Mesenchymal stem cell (in vitro differentiated cells and primary cell): Measurements from ENCODE around the gene TIAM1.

ENCODE experiments used
- DNase-seq: peaks from one replicate; pipeline ENCODE4 v3.0.0-alpha.2; 2013
- H2AFZ ChIP-seq: one replicate; pipeline ENCODE4 v1.6.1; 2013; ENCODE audit warnings: low read depth, mild to moderate bottlenecking, control low read depth, inconsistent platforms, low read length, moderate library complexity
- H2AK5ac ChIP-seq: 2 replicates; pipeline ENCODE4 v1.6.1; 2013; ENCODE audit warnings: low read length, moderate library complexity, mild to moderate bottlenecking, inconsistent platforms; ENCODE audit not compliant: severe bottlenecking
- H2BK120ac ChIP-seq: one replicate; pipeline ENCODE4 v1.6.1; 2013; ENCODE audit warnings: low read depth, mild to moderate bottlenecking, inconsistent platforms, low read length, moderate library complexity
- H2BK12ac ChIP-seq, 2 experiments: one replicate each; pipeline ENCODE4 v1.6.1; 2013; ENCODE audit warnings: inconsistent platforms in 2 of 2, low read length in 2 of 2, mild to moderate bottlenecking in 2 of 2, moderate library complexity in 2 of 2, control low read depth in 1 of 2
- H2BK15ac ChIP-seq: one replicate; pipeline ENCODE4 v1.6.1; 2013; ENCODE audit warnings: mild to moderate bottlenecking, low read depth, inconsistent platforms; ENCODE audit not compliant: poor library complexity, severe bottlenecking
- H2BK5ac ChIP-seq: 2 replicates; pipeline ENCODE4 v1.6.1; 2013; ENCODE audit warnings: low read depth, mild to moderate bottlenecking, low read length, control low read depth, inconsistent platforms; ENCODE audit not compliant: poor library complexity, severe bottlenecking
- H3K14ac ChIP-seq, 2 experiments: one replicate each; pipeline ENCODE4 v1.6.1; 2013; ENCODE audit warnings: inconsistent platforms in 2 of 2, low read length in 2 of 2, control low read depth in 1 of 2, mild to moderate bottlenecking in 1 of 2, moderate library complexity in 1 of 2
- H3K18ac ChIP-seq, 2 experiments: one replicate each; pipeline ENCODE4 v1.6.1; 2013; ENCODE audit warnings: inconsistent platforms in 2 of 2, low read length in 2 of 2, control low read depth in 1 of 2, low read depth in 1 of 2, mild to moderate bottlenecking in 1 of 2
- H3K23ac ChIP-seq, 2 experiments: one replicate each; pipeline ENCODE4 v1.6.1; 2013; ENCODE audit warnings: inconsistent platforms in 2 of 2, low read length in 2 of 2, mild to moderate bottlenecking in 2 of 2, moderate library complexity in 2 of 2, control low read depth in 1 of 2
- H3K27ac ChIP-seq: 2 replicates; pipeline ENCODE4 v1.5.1; 2013; ENCODE audit warnings: mild to moderate bottlenecking, moderate library complexity, low read length, control low read depth, inconsistent platforms; ENCODE audit not compliant: poor library complexity, severe bottlenecking
- H3K27me3 ChIP-seq, 2 experiments: 2 replicates each; pipeline versions ENCODE4 v1.6.1 to v1.7.0; 2013; ENCODE audit warnings: low read length in 2 of 2, mild to moderate bottlenecking in 2 of 2, moderate library complexity in 2 of 2, control low read depth in 1 of 2, inconsistent platforms in 1 of 2; ENCODE audit not compliant: control insufficient read depth in 1 of 2, insufficient read depth in 1 of 2
- H3K36me3 ChIP-seq, 2 experiments: 2 replicates each; pipeline versions ENCODE4 v1.6.1 to v1.7.0; 2013; ENCODE audit warnings: low read length in 2 of 2, control low read depth in 1 of 2, inconsistent platforms in 1 of 2, low read depth in 1 of 2, mild to moderate bottlenecking in 1 of 2; ENCODE audit not compliant: insufficient read depth in 2 of 2, control insufficient read depth in 1 of 2
- H3K4ac ChIP-seq, 2 experiments: one replicate each; pipeline ENCODE4 v1.6.1; 2013; ENCODE audit warnings: inconsistent platforms in 2 of 2, low read length in 2 of 2, mild to moderate bottlenecking in 2 of 2, moderate library complexity in 2 of 2, control low read depth in 1 of 2, low read depth in 1 of 2
- H3K4me1 ChIP-seq: 2 replicates; pipeline ENCODE4 v1.6.1; 2013; ENCODE audit warnings: low read depth, low read length, control low read depth; ENCODE audit not compliant: control insufficient read depth, insufficient read depth
- H3K4me2 ChIP-seq: 2 replicates; pipeline ENCODE4 v1.6.1; 2013; ENCODE audit warnings: low read length, mild to moderate bottlenecking, inconsistent platforms; ENCODE audit not compliant: poor library complexity, severe bottlenecking
- H3K4me3 ChIP-seq, 2 experiments: 2 replicates each; pipeline versions ENCODE4 v1.5.1 to v1.7.0; 2013; ENCODE audit warnings: low read length in 2 of 2, mild to moderate bottlenecking in 2 of 2, control low read depth in 1 of 2, low read depth in 1 of 2; ENCODE audit not compliant: insufficient read depth in 1 of 2
- H3K79me1 ChIP-seq: replicated peaks from 2 replicates; pipeline ENCODE4 v1.6.1; 2013; ENCODE audit warnings: mild to moderate bottlenecking, control low read depth, low read length, inconsistent platforms; ENCODE audit not compliant: poor library complexity, severe bottlenecking
- H3K9ac ChIP-seq: 2 replicates; pipeline ENCODE4 v1.7.0; 2013; ENCODE audit warnings: mild to moderate bottlenecking, low read length, moderate library complexity
- H3K9me3 ChIP-seq: 2 replicates; pipeline ENCODE4 v1.7.0; 2013; ENCODE audit warnings: mild to moderate bottlenecking, low read length; ENCODE audit not compliant: control insufficient read depth
- H4K8ac ChIP-seq: one replicate; pipeline ENCODE4 v1.6.1; 2013; ENCODE audit warnings: inconsistent platforms, mild to moderate bottlenecking, low read length, moderate library complexity
- H4K91ac ChIP-seq: one replicate; pipeline ENCODE4 v1.6.1; 2013; ENCODE audit warnings: mild to moderate bottlenecking, low read length, inconsistent platforms
- WGBS: methylation state at CpG from one replicate; pipeline ENCODE4 v1.1.7; 2013; ENCODE audit warnings: mixed read lengths; 5-methylcytosine and 5-hydroxymethylcytosine counted together

Gene TIAM1

GRCh38 chr21:31284797-31285397 is 59.2 kb downstream of the TIAM1 start:
- no peak overlapping the region for H3K27ac ChIP-seq
- H3K4me2 ChIP-seq, result no peak overlapping the region
- H3K79me1 ChIP-seq, result peaks cover 3% of the 10 kb centered on the region
- H3K36me3 ChIP-seq, result no peaks in the 10 kb centered on the region
- H3K4ac ChIP-seq, result no peak overlapping the region
- peaks cover 4% of the 10 kb centered on the region for H3K9me3 ChIP-seq
- H4K91ac ChIP-seq, result no peak overlapping the region
- H3K9ac ChIP-seq, result no peak overlapping the region
- no peak overlapping the region for H3K23ac ChIP-seq
- no peak overlapping the region for H2AK5ac ChIP-seq
- H3K4me3 ChIP-seq, result no peak overlapping the region
- peak overlapping the region in 1 of 2 experiments; percentile 69 for H3K14ac ChIP-seq
- peak; percentile 34 for DNase-seq
- peaks cover 11% of the 10 kb centered on the region for H3K4me1 ChIP-seq
- H2BK5ac ChIP-seq, result no peak overlapping the region
- H2AFZ ChIP-seq, result peak overlapping the region; percentile 24
- H3K18ac ChIP-seq, result no peak overlapping the region
- no peaks in the 10 kb centered on the region for H3K27me3 ChIP-seq
- H2BK120ac ChIP-seq, result no peak overlapping the region
- 62% methylated on average over 5 of the region's 5 CpGs for WGBS
- peak overlapping the region; percentile 43 for H4K8ac ChIP-seq
- H2BK12ac ChIP-seq, result peak overlapping the region in 1 of 2 experiments; percentile 15
- H2BK15ac ChIP-seq, result no peak overlapping the region

DNA sequence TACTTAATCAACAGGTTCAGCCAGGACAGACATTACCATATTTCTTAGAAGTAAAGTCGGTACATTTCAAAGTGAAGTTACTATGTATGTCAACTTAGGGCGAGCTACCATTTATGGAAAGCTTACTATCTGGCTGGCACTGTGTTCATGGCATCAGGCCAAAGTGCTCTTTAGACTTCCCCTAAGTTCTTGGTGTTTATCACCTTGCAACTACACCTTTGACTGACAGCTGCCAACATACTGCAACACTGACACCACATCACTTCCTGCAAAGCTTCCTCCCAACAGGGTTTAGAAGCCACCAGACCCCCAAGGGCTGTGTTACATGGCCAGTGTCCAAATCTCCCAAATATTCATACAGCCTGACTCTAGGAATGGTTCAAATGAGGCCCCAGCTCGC is 61.0 kb downstream of the TIAM1 start:
- H3K79me1 ChIP-seq, result peaks cover 2% of the 10 kb centered on the region
- H2AK5ac ChIP-seq, result peak overlapping the region; percentile 5
- H2BK15ac ChIP-seq, result no peak overlapping the region
- H4K8ac ChIP-seq, result no peak overlapping the region
- no peak overlapping the region for H2AFZ ChIP-seq
- H3K36me3 ChIP-seq, result no peaks in the 10 kb centered on the region
- H3K4me2 ChIP-seq, result no peak overlapping the region
- no peak overlapping the region for H3K27ac ChIP-seq
- no peak overlapping the region for H2BK5ac ChIP-seq
- peak overlapping the region in 1 of 2 experiments; percentile 19 for H3K4ac ChIP-seq
- no peak overlapping the region for H3K9ac ChIP-seq
- 98% methylated on average over 3 of the region's 3 CpGs for WGBS
- H3K9me3 ChIP-seq, result peaks cover 1% of the 10 kb centered on the region
- H3K18ac ChIP-seq, result no peak overlapping the region
- H3K4me3 ChIP-seq, result no peak overlapping the region
- no peak overlapping the region for H4K91ac ChIP-seq
- H3K27me3 ChIP-seq, result no peaks in the 10 kb centered on the region
- H3K14ac ChIP-seq, result no peak overlapping the region
- DNase-seq, result no peak
- no peak overlapping the region for H2BK120ac ChIP-seq
- H2BK12ac ChIP-seq, result peak overlapping the region in 1 of 2 experiments; percentile 4
- no peak overlapping the region for H3K23ac ChIP-seq
- H3K4me1 ChIP-seq, result peaks cover 11% of the 10 kb centered on the region

DNA sequence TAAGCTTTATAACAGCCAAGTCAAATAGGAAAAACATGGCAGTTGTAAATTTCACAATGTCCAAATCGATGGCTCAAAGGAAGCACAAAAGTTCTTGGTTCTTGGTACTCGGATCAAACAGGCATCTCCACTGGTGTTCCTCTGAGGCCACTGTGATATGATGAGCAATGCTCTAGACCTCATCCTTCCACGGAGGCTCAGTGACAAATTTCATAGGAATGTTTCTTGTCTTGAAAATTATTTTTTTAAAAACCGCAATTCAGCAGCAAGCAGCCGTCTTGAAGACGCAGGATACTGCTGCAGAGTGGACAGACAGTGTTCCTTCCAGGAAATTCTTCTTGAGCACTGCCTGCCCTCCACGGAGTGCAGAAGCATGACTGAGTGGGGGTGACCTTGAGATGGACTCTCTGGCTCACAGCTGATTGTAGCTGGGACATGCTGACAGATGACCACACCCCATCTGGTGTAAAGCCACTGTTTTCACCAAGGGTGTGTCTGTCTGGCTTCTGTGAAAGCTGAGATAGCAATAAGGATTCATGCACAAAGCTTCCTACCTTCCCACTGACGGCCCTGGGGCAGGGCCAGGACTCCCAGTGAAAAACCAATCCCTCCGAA is 61.9 kb downstream of the TIAM1 start:
- Histone ChIP-seq H2BK120ac (no peak overlapping the region), H4K8ac (no peak overlapping the region), H3K9me3 (no peaks in the 10 kb centered on the region), H3K4me1 (peaks cover 11% of the 10 kb centered on the region), H3K4ac (no peak overlapping the region), H2BK15ac (no peak overlapping the region), H3K14ac (no peak overlapping the region), H2AK5ac (peak overlapping the region; percentile 48), H3K4me2 (peak overlapping the region; percentile 35), H3K27me3 (no peaks in the 10 kb centered on the region), H4K91ac (no peak overlapping the region), H2AFZ (no peak overlapping the region), H2BK5ac (no peak overlapping the region), H3K9ac (no peak overlapping the region), H3K36me3 (no peaks in the 10 kb centered on the region), H3K27ac (peak overlapping the region; percentile 79), H3K4me3 (no peak overlapping the region), H3K79me1 (peaks cover 2% of the 10 kb centered on the region), H2BK12ac (peak overlapping the region in 1 of 2 experiments; percentile 32), H3K18ac (peak overlapping the region in 1 of 2 experiments; percentile 38), H3K23ac (peak overlapping the region in 1 of 2 experiments; percentile 17)
- DNase-seq, result peak; percentile 94
- WGBS, result 7% methylated on average over 9 of the region's 9 CpGs

GRCh38 chr21:31281561-31281960 is 62.5 kb downstream of the TIAM1 start:
- H3K36me3 ChIP-seq, result no peaks in the 10 kb centered on the region
- no peak overlapping the region for H3K23ac ChIP-seq
- H3K27me3 ChIP-seq, result no peaks in the 10 kb centered on the region
- no peak overlapping the region for H2BK15ac ChIP-seq
- peaks cover 11% of the 10 kb centered on the region for H3K4me1 ChIP-seq
- no peak overlapping the region for H2BK120ac ChIP-seq
- H3K4me3 ChIP-seq, result no peak overlapping the region
- no peak overlapping the region for H2AFZ ChIP-seq
- H3K79me1 ChIP-seq, result peaks cover 2% of the 10 kb centered on the region
- no peak overlapping the region for H2BK12ac ChIP-seq
- no peak overlapping the region for H2BK5ac ChIP-seq
- H3K14ac ChIP-seq, result no peak overlapping the region
- no peak overlapping the region for H3K9ac ChIP-seq
- no peak overlapping the region for H4K91ac ChIP-seq
- H4K8ac ChIP-seq, result no peak overlapping the region
- no peak overlapping the region for H3K4ac ChIP-seq
- H3K18ac ChIP-seq, result no peak overlapping the region
- WGBS, result 99% methylated on average over 1 of the region's 1 CpG
- no peaks in the 10 kb centered on the region for H3K9me3 ChIP-seq
- no peak overlapping the region for H3K4me2 ChIP-seq
- no peak overlapping the region for H3K27ac ChIP-seq
- H2AK5ac ChIP-seq, result no peak overlapping the region
- no peak for DNase-seq
